ENCODE data around the gene ASTN2. TPM values are rescaled to one million over a fixed set of nuclear protein-coding genes. Genes with fewer than 3 reads are reported as not detected.

Gene ASTN2
- total RNA-seq, 4 donors from 2014 or later: 4.0 to 7.0 (median 4.9) TPM

DNA sequence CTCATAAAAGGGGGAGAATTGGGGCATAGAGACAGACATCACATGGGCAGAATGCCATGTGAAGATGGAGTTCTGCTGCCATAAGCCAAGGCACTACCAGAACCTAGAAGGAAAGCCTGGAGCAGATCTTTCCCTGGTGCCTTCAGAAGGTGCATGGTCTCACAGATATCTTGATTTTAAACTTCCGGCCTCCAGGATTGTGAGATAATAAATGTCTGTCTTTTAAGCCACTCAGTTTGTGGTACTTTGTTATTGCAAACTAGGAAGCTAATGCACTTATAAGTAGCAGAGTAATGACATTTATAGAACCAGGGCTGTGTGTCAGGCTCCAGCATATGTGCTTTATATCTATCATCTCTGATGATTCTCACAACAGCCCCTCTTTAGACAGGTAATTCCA lies 130.4 kb downstream of the ASTN2 start:
- Histone ChIP-seq H3K27ac (no peak overlapping the region), H3K9me3 (no peaks in the 10 kb centered on the region), H3K27me3 (no peaks in the 10 kb centered on the region), H3K4me3 (no peak overlapping the region), H3K4me1 (no peaks in the 10 kb centered on the region), H3K36me3 (no peaks in the 10 kb centered on the region)
- 63 to 80% methylated on average over 1 of the region's 1 CpG for WGBS, 2 donors (ENCODE audit: low coverage in 1 of 2)
- TF ChIP-seq POLR2AphosphoS5 (IDR thresholded peaks at IDR 0.05) (no peak), POLR2A (IDR thresholded peaks at IDR 0.05) (no peak)
- no peak for ATAC-seq

GRCh38 chr9:117282541-117282940 lies 132.3 kb downstream of the ASTN2 start:
- TF ChIP-seq CTCF (IDR thresholded peaks at IDR 0.05) (no peak), EP300 (IDR thresholded peaks at IDR 0.05) (no peak)
- ATAC-seq: no peak
- WGBS, 2 donors (ENCODE audit: low coverage in 1 of 2): 46 to 83% methylated on average over 1 to 2 of the region's 2 CpGs
- Histone ChIP-seq H3K27me3 (no peaks in the 10 kb centered on the region), H3K4me3 (no peak overlapping the region), H3K27ac (no peak overlapping the region), H3K36me3 (no peaks in the 10 kb centered on the region), H3K9me3 (no peaks in the 10 kb centered on the region), H3K4me1 (no peaks in the 10 kb centered on the region)

DNA sequence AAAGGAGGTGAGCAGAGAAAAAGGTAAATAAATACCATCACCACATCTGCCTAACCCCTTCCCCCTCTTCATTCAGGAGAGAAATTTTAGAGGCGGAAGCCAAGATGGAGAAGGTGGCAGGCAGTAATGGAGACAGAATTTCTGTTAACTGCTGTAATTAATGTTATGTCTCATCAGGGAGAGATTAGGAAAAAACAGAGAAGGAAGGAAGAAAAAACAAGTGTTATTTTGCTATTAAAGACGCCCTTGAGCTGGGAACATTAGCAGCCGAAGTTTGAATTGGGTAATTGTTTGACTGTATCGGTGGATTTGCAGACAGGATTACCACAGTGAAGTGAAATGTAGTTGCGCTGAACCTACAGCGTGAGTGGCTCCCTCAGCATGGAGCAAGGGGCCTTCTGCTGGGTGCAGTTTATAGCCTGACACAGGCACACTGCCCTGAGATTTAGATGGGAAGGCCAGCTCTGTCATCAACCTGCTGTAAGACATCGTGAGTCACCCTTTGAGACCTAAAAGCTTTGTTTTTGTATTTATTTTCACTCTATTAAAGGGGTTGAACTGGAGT lies 136.3 kb downstream of the ASTN2 start:
- H3K4me1 ChIP-seq: no peaks in the 10 kb centered on the region
- H3K4me3 ChIP-seq: no peak overlapping the region
- H3K9me3 ChIP-seq: no peaks in the 10 kb centered on the region
- no peaks in the 10 kb centered on the region for H3K27me3 ChIP-seq
- no peak overlapping the region for H3K27ac ChIP-seq
- ATAC-seq: no peak
- 62 to 68% methylated on average over 3 to 7 of the region's 7 CpGs for WGBS, 2 donors (ENCODE audit: low coverage in 1 of 2)
- H3K36me3 ChIP-seq: no peaks in the 10 kb centered on the region
- TF ChIP-seq POLR2A (IDR thresholded peaks at IDR 0.05) (no peak), POLR2AphosphoS5 (IDR thresholded peaks at IDR 0.05) (no peak), CTCF (IDR thresholded peaks at IDR 0.05) (no peak), EP300 (IDR thresholded peaks at IDR 0.05) (no peak)

DNA sequence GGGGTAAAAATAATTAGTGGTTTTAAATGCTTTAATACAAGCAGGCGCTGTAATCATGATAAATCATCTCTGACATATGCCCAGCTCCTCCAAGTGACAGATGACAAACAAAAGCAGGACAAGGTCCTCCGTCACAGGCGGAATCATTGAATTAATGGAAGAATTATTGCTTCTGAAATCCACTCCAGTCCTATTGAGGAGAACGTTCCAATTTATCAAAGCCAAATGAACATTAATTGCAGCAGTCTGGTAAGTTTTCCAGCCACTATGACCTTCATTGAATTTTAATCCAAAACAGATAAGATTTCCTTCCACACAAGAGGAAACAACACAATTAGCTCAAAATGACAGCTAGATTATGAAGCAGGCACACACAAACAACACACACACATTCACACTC lies 136.8 kb downstream of the ASTN2 start:
- Histone ChIP-seq H3K36me3 (no peaks in the 10 kb centered on the region), H3K27me3 (no peaks in the 10 kb centered on the region), H3K4me1 (no peaks in the 10 kb centered on the region), H3K27ac (no peak overlapping the region), H3K9me3 (no peaks in the 10 kb centered on the region), H3K4me3 (no peak overlapping the region)
- ATAC-seq: no peak
- 47 to 53% methylated on average over 2 to 4 of the region's 4 CpGs for WGBS, 2 donors (ENCODE audit: low coverage in 1 of 2)
- no peak for TF ChIP-seq POLR2A (IDR thresholded peaks at IDR 0.05)
- TF ChIP-seq EP300 (IDR thresholded peaks at IDR 0.05): no peak
- TF ChIP-seq POLR2AphosphoS5 (IDR thresholded peaks at IDR 0.05): no peak
- TF ChIP-seq CTCF (IDR thresholded peaks at IDR 0.05): no peak

GRCh38 chr9:117276444-117276843 lies 138.4 kb downstream of the ASTN2 start:
- Histone ChIP-seq H3K27ac (no peak overlapping the region), H3K4me3 (no peak overlapping the region), H3K36me3 (no peaks in the 10 kb centered on the region), H3K27me3 (no peaks in the 10 kb centered on the region), H3K4me1 (no peaks in the 10 kb centered on the region), H3K9me3 (no peaks in the 10 kb centered on the region)
- ATAC-seq: no peak
- TF ChIP-seq CTCF (IDR thresholded peaks at IDR 0.05): no peak
- TF ChIP-seq EP300 (IDR thresholded peaks at IDR 0.05): no peak
- no peak for TF ChIP-seq POLR2A (IDR thresholded peaks at IDR 0.05)
- no peak for TF ChIP-seq POLR2AphosphoS5 (IDR thresholded peaks at IDR 0.05)
- 56 to 91% methylated on average over 3 of the region's 3 CpGs for WGBS, 2 donors (ENCODE audit: low coverage in 1 of 2)
